T-helper 9 cell (primary cell): Measurements from ENCODE around the gene ZNF142.
"Not testable (repeated sequence)": the region's sequence is repeated elsewhere in the genome, so short reads cannot be mapped to it uniquely, and the experiment has no call there.

Experiments used
- DNase-seq: peaks from one replicate; pipeline ENCODE4 v3.0.0-alpha.2; 2020
- total RNA-seq, 2 donors: gene quantifications; one replicate each; lab custom pipeline; 2026; lab: John Stamatoyannopoulos, UW

The ZNF142 gene
- 48.7 to 72.5 reads per million in 2 donors for total RNA-seq

DNA sequence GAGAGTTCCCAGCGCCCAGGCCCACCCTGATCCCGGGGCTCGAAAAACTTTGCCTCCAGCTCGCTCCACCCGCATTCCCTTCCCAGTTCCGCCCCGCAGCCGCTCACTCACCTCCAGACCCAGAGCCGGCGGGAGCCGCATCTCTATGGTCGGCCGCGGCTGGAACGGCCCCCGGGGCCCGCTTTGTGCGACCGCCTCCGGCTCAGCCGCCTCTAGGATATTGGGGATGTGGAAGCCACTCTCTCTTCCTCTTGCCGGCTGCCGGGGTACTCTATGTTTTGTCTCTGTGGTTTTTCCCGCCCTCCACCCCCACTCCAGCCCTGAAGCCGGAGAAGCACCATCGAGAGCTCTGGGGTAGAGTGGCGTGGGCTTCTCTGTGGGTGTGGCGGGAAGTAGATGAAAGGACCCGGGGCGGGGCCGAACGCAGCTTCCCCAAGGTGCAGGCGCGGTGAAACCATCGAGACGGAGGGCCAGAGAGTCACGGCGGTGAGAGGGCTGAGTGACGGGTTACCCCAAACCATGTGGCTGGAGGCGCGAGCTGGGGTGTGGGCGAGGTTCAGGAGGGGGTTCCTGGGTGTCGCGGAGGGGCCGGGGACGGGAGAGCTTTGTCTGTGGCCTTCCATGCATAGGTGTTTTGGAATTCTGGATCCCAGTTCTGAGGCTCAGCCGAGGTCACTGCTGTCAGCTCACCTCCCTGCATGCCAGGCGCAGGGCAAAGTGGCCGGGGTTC is at the start of gene ZNF142, which contains the start of gene BCS1L:
Gene ZNF142, minus strand, starts transcription at position 366 of the 730 bp plus-strand sequence. CDS start 3,194 bp downstream, outside the sequence.
Gene BCS1L, plus strand, starts transcription at position 426 of the 730 bp plus-strand sequence. CDS start 1,305 bp downstream, outside the sequence.
- DNase-seq = peak; percentile 88

DNA sequence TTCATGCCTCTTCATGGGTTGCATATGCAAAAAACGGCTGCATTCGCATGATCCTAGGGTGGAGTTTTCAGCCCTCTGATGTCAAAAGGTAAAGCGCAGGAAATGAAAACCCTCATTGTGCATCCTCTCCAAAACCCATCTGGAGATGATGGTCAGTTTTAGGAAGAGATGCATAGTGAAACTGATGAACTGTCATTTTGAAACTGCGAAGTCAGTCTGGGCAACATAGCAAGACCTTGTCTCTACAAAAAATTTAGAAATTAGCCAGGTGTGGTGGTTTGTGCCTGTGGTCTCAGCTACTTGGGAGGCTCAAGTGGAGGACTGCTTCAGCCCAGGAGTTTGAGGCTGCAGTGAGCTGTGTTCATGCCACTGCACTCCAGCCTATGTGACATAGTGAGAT is 48.7 kb upstream of the ZNF142 start:
- no peak for DNase-seq

GRCh38 chr2:218703341-218703740 is 43.9 kb upstream of the ZNF142 start:
- no peak for DNase-seq

- DNase-seq = no peak
Observed at GRCh38 chr2:218701806-218702205, 42.4 kb upstream of the ZNF142 start.

GRCh38 chr2:218698885-218699284 is 39.5 kb upstream of the ZNF142 start:
- DNase-seq = no peak

GRCh38 chr2:218694405-218695145 is 35.2 kb upstream of the ZNF142 start:
- no peak for DNase-seq

GRCh38 chr2:218691234-218691633 is 31.8 kb upstream of the ZNF142 start:
- no peak for DNase-seq

DNA sequence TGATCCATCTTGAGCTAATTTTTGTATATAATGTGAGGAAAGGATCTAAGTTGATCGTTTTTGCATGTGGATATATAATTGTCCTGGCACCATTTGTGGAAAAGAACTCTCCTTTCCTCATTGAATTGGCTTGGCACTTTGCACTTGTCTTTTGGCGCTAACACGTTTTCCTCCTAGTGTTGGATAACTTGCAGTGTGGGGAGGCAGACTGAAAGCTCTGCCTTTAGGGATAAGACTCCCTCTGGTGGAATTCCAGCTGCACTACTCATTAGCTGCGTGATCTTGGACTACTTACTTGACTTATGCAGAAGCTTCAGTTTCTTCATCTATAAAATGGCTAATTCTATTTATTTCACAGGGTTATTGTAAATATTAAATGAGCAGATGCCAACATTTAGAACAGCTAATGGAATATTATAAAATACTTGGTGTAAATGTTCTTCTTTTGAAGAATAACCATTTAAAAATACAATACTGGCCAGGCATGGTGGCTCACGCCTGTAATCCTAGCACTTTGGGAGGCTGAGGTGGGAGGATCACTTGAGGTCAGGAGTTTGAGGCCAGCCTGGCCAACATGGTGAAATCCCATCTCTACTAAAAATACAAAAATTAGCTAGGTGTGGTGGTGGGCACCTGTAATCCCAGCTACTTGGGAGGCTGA is 28.1 kb upstream of the ZNF142 start:
- DNase-seq = not testable (repeated sequence)

DNA sequence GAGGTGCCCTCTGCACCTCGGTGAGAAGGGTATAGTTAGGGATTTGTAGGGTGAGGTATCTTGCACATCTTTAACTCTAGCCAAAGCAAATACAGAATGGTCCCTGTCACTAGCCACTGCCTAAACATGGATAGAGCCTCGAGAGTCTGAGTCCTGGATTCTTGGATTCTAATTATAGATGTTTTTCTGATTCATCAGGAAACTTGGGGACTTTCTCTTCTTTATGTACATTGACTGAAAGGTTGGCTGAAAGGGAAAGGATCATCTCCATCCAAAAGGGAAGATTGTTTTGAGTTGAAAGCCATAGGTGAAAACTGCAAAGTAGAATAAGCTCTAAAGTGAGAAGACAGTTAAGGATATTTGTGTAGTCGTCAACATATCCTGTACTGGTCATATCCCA is 20.6 kb upstream of the ZNF142 start:
- no peak for DNase-seq

DNA sequence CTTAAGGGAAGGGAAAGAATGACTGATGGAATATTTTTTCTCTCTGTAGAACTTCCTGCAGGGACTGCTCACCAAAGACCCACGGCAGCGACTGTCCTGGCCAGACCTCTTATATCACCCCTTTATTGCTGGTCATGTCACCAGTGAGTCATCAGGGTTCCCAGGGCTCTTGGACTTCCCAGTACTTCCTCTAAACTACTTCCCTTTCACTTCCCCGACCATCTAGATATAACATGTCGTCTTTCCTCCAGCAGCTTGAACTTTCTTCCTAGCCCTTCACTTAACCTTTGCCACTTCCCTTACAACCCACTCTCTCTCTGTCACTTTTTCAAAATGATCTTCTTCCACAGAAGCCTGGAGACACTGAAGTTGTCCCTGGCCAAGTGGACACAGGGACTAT is 19.7 kb upstream of the ZNF142 start:
- no peak for DNase-seq

DNA sequence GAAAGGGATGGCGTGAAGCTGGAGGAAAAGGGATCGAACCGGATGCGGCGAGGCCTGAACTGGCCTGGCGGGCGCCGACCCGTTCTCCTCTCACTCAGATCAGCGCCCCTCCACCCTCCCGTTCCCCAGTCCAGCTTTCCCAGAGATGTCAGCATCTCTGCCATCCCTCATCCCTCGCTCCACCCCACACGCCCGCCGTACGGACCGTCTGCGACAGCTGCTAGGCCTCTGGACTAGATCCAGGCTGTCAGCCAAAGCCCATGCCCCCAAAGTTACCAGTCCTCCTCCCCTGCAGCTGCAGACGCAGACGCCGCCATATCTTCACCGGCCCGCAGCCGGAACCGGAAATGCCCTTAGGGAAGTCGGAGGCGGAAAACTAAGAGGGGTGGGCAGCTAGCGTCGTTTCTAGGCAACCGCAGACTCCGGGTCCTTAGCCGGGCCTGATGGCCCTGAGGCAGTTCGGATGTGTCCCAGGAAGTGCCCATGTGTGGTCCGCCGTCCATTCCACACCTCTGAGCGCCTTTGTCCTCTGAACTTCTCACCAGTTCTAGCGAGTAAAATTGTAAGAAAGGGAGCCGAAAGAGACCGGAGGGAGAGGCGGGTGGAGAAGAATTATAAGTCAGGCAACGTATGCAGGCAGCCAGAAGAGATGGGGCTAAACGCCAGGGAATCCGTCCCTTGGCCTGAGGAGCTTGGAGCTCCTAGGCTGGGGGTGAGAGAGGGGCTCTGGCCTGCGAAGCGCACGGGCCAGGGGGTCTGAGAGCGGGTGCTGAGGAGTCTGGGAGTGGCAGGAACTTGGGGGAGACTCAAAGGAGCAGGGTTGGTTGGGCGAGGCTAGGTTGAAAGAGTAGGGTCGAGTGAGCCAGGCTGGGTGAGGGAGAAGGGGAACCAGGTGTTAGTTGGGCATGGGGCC is 12.5 kb upstream of the ZNF142 start, which contains the start of the genes RNF25 and STK36:
Gene RNF25, minus strand, starts transcription at position 349 of the 913 bp plus-strand sequence. Its CDS starts 32 bp downstream, at position 317.
Gene STK36, plus strand, starts transcription at position 433 of the 913 bp plus-strand sequence. CDS start 744 bp downstream, outside the sequence.
- peak; percentile 68 for DNase-seq

- no peak for DNase-seq
Observed at GRCh38 chr2:218671097-218671653, 11.8 kb upstream of the ZNF142 start.

DNA sequence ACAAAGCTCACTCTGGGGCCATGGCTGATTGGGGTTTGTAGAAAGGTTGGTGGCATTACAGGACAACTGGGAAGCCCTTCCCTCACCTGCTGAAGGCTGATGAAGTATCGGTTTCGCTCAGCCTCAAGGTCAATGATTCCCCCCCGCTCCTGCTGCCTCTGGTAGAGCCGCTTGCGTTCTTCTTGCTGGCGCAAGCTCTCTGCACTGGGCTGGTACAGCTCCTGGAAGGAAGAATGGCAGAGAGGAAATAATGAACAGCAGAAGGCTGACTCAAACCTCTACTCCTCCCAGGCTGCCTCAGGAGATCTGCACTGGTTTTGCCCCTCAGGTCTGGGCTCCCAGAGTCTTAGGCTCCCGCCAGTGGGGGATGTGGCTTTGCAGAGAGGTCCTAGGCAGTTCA is 5.2 kb upstream of the ZNF142 start:
- DNase-seq = no peak

DNA sequence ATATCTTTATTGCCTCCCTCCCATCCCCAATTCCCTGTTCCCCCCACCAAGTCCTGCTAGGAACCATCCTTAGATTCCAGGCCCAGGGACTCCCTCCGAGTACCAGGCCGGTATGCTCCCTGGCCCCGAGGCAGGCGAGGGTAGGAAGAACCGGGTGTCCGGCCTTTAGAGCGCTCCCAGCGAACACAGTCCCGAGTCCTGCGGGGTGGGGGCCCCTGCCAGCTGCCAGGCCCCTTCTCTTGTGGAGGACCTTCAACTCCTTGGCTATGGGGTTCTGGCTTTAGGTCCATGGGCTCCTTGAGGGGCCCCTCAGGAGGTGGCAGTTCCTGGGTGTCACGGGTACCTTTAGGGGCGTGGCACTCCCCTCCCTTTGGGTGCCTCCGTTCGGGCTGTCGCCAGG is 4.5 kb upstream of the ZNF142 start:
- DNase-seq = no peak

DNA sequence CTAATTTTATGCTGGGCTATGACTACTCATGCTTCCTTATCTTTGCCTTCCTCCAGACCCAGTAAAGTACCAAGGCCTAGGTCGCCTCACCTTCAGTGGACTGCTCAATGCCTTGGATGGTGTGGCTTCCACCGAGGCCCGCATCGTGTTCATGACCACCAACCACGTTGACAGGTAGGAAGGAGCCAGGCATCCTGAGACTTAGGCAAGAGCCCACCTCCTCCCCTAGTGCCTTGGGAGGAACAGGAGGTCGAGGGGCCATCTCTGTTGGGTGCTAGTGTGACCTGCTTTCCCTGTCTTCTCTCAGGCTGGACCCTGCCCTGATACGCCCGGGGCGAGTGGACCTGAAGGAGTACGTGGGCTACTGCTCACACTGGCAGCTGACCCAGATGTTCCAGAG is 3.4 kb upstream of the ZNF142 start:
- no peak for DNase-seq

- DNase-seq = no peak
Observed at GRCh38 chr2:218662377-218662776, 3.0 kb upstream of the ZNF142 start.

GRCh38 chr2:218659988-218660358 is 550 bp upstream of the ZNF142 start:
- DNase-seq = no peak

DNA sequence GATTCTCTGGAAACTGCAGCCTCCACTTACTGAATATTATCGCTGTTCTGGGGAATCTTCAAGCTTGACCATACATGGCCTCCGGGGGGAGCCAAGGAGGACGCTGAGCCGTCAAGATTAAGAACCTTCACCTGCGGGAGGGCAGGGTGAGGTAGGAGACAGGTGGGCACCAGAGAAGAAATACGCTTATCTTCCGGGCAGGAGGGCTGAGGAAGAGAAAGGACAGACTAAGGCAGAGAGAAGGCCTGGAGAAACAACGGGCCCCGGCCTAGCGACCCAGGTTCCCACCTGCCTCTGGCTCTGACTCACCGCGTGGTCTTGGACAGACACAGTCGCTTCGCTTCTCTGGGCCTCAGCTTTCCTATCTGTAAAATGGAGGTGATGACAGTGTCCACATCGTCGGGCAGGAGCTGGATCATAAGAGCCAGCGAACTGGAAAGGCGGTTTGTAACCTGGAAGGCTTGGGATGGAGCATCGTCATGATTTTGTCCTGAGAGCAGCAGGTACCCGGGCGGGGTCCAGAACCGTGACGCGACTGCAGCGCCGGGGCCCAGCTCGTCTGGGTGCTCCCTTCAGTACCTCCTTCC is 659 bp downstream of the ZNF142 start:
- peak; percentile 11 for DNase-seq

DNA sequence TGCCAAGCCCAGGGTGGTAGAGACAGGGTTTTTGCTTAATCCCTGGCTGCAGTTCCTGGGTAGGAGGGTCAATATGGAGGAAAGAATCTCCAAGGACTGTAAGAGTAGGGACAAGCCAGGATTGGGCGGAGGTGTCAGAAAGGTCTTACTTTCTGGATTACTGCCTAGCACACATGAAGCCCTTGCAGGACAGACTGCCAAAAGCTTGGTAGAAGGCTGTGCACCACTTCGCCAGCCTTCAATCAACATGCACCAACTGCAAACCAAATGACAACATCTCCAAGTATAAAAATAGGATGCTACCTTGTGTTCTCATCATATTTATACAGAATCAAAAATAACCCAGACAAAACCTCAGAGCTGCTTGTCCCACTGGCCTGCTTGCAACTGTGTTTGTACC is 3.7 kb downstream of the ZNF142 start:
- no peak for DNase-seq

DNA sequence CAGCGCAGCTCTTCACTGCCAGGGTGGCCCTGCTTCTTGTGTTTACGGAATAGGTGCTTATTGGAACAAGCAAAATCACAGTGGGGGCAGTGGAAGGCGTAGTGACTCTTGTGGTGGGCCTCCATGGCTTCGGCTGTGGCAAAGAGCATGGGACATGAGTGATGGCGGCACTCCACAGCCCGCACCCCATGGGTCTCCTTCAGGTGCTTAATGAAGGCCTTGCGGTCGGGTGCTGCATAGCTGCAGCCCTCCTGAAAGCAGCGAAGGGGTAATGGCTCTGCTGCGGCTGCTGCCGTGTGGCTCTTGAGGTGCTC is 10.7 kb downstream of the ZNF142 start:
- DNase-seq = no peak

- DNase-seq = peak; percentile 18
Observed at GRCh38 chr2:218648088-218648786, 11.2 kb downstream of the ZNF142 start.
